GM18520 (cell line): Measurements from ENCODE around the gene FCGBP.

Experiments used
- ATAC-seq: cut with Tn5 transposase; IDR thresholded peaks from one replicate; pipeline ENCODE4 v1.9.1; 2021; ENCODE audit not compliant: unreplicated experiment

FCGBP gene

GRCh38 chr19:39949026-39949747 lies 14.8 kb upstream of the FCGBP start:
- no peak for ATAC-seq

- ATAC-seq: no peak
Measured at GRCh38 chr19:39946532-39946931, 12.1 kb upstream of the FCGBP start.

DNA sequence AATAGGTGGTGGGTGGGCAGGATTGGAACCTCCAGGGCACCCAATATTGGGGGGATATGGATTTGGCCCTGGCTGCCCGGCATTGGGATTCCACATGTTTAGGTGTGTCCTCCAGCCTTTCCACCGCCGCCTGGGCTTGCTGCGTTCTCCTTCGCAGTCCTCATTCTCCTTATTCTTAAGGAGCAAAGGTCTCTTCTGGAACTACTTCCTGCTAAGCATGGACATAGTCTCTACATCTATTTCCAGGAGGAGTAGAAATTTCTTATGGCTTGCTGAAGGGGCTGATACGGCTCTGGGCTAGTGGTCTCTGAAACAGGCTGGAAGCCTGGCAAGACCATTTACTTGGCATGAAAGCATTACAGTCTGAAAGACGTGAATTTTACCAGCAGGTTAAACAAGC lies 9.2 kb upstream of the FCGBP start:
- no peak for ATAC-seq

DNA sequence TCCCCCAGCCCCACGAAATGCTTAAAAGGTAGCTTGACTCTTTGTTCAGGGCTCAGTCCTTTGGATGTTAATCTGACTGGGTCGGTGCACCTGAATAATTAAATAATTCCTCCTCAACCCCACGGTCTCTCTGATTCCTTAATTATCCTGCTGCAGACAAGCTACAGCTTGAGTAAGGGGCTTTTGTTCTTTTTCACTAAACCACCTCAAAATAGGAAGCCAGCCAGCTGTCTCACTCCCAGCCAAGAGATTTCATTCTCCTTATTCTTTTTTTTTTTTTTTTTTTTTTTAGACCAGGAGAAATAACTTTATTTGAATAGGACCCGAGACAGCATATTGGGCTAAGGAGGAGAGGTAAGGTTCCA lies 7.9 kb upstream of the FCGBP start:
- no peak for ATAC-seq

- ATAC-seq: no peak
Measured at GRCh38 chr19:39941615-39942365, 7.4 kb upstream of the FCGBP start.

GRCh38 chr19:39941151-39941550 lies 6.7 kb upstream of the FCGBP start:
- no peak for ATAC-seq

GRCh38 chr19:39940221-39940833 lies 5.9 kb upstream of the FCGBP start:
- ATAC-seq: no peak

DNA sequence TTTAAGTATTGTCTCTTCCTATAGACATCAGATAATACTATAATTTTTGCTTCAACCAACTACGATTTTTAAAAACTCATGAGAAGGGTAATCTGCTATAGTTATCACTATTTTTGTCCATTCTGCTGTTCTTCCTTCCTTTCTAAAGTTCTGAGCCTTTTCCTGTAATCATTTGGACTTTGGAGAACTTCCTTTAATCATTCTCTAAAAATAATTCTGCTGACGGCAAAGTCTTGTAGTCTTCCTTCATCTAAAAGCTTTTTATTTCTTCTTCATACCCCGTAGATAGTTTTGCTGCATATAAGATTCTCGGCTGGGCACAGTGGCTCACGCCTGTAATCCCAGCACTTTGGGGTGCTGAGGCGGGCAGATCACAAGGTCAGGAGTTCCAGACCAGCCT lies 5.1 kb upstream of the FCGBP start:
- no peak for ATAC-seq

DNA sequence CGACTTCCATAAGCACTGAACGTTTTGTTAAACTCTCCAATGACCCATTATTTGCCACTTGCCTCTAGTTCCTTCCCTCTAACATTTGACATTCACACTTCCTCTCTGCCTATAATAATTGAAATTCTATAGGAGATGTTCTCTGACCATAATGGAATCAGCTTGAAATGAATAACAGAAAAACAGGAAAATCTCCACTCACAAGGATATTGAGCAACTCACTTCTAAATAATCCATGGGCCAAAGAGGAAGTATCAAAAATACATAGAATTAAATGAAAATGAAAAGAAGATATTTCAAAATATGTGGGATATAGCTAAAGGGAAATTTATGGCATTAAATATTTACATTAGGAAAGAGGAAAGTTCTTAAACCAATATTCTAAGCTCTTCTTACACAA lies 3.4 kb upstream of the FCGBP start:
- ATAC-seq: no peak

GRCh38 chr19:39937094-39937720 lies 2.8 kb upstream of the FCGBP start:
- ATAC-seq: no peak

GRCh38 chr19:39936622-39937021 lies 2.2 kb upstream of the FCGBP start:
- no peak for ATAC-seq

DNA sequence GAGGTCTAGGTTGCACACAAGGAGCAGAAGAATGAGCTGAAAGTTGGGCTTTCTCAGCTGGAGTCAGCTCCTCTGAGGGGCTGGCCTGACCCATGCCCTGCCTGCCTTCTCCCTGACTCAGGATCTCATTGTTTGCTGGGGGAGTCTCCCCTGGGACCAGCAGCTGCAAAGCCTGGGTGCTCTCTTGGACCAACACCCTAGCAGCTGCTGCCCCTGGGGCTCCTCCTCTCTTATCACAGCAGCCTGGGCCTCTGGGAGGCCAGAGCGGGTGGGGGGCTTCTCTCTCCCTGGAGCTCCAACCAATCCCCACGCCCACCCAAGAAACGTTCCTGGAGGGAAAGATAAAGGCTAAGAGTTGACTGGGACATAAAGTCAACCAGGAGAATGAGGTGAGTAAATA lies 1.6 kb upstream of the FCGBP start:
- no peak for ATAC-seq

DNA sequence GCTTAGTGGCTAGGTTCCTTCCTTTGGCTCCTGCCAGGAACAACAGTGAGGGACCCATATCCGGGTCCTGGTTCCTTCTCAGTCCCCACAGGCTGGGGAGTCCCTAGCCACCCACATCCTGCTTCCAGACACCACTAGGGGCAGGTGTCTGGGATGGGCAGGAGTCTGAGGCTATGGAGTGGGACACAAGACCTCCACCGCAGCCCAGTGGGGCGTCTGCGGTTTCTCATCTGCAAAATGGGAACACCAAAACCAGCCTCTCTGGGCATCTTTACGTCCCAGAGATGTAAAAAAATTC lies 879 bp upstream of the FCGBP start:
- ATAC-seq: no peak

- no peak for ATAC-seq
Measured at GRCh38 chr19:39929750-39930149, 4.7 kb downstream of the FCGBP start.

DNA sequence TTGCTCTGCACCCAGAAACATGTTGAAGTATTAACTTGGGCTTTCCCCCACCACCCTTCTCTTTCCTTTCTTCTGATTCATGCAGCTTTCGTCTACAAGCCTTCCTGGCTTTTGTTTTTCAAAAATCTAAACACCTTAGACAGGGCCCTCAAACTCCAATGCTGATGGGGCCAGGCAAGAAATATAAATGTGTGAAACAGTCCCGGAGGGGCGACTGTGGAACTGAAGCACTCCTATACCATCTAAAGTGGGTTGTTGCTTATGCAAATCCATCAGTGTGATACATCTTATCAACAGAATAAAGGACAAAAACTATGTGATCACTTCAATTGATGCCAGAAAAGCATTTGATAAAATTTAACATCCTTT lies 6.1 kb downstream of the FCGBP start:
- ATAC-seq: no peak

DNA sequence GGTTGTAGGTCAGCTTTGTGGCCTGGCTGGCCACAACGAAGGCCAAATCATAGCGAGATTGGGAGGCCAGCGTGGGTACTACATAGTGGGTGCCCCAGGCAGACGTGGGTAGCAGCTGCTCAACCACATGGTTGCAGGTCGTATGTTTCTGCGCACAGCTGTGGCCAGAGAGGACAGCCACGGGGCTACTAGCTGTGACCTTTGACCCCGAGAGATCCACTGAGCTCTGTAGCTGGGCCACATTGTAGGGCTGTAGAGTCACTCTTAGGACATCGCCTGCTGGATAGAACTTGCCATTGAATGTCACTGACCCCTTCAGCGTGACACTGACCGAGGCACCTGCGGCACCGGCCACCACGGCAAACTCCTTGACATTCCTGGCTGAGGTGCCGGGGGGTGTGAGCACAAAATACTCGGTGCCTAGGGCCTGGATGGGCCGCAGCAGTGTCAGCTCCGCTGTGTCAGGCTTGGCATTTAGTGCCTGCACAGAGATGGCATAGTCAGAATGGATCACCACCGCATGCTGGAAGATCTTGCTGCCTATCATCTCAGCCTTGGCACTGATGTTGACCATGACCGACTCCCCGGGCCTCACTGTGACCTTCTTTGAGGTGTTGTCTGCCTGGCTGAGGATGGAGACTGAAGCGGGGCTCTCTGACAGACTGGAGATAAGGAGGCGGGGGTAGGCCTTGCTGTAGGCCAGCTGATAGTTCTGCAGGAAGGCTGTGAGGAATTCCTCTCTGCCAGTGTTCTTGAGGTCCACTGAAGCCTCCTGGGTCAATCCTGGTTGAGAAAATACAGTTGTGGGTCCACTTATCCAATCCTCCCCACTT lies 6.7 kb downstream of the FCGBP start:
- no peak for ATAC-seq

DNA sequence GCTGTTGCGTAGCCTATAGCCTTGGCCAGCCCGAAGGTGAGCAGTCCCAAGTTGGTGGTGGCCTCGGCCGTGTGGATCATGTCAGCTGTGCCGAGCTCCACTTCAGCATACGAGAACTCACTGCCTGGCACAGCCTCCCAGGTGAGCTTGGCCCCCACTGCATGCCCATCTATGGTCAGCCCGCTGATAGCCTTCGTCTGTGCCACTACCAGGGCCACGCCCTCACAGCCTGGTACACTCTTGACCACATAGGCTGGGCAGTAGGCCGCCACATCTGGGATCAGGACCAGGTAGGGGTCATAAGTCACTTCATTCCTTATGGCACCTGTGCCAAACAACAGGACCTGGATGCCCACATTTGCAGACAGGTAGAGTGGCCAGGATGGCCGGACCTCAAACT lies 7.4 kb downstream of the FCGBP start:
- ATAC-seq: no peak

DNA sequence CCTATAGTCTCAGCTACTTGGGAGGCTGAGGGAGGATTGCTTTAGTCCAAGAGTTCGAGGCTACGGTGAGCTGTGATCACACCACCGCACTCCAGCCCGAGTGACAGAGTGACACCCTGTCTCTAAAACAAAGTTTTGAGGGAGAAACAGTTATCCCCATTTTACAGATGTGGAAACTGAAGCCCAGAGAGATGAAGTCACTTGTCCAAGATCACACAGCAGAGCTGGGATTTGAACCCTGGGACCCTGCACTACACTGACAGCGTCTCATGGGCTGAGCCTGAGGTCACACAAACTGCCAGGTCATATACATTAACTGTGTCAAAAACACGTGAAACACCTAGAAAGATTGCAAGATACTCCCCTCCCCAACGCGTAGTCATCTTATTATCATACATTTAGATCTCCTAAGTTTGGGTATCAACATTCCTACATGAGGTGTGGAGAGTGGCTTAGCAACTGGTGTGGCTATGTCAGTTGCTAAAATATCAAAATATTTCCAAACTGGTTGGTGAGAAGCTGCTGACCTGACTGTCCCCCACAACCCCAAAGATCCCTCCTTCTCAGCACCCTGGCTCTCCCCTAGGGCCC lies 8.2 kb downstream of the FCGBP start:
- ATAC-seq: no peak

GRCh38 chr19:39924952-39925351 lies 9.5 kb downstream of the FCGBP start:
- no peak for ATAC-seq

GRCh38 chr19:39924389-39924788 lies 10.0 kb downstream of the FCGBP start:
- ATAC-seq: no peak

- ATAC-seq: no peak
Measured at GRCh38 chr19:39923862-39924261, 10.6 kb downstream of the FCGBP start.
